Measurements from ENCODE around the gene FNDC3B.

Gene FNDC3B

GRCh38 chr3:172402090-172402489, 362.7 kb downstream of the FNDC3B start:
- H3K36me3 ChIP-seq (ENCODE audit: low read length) = no peaks in the 10 kb centered on the region
- no peaks in the 10 kb centered on the region for H3F3A ChIP-seq (ENCODE audit: insufficient read depth)

DNA sequence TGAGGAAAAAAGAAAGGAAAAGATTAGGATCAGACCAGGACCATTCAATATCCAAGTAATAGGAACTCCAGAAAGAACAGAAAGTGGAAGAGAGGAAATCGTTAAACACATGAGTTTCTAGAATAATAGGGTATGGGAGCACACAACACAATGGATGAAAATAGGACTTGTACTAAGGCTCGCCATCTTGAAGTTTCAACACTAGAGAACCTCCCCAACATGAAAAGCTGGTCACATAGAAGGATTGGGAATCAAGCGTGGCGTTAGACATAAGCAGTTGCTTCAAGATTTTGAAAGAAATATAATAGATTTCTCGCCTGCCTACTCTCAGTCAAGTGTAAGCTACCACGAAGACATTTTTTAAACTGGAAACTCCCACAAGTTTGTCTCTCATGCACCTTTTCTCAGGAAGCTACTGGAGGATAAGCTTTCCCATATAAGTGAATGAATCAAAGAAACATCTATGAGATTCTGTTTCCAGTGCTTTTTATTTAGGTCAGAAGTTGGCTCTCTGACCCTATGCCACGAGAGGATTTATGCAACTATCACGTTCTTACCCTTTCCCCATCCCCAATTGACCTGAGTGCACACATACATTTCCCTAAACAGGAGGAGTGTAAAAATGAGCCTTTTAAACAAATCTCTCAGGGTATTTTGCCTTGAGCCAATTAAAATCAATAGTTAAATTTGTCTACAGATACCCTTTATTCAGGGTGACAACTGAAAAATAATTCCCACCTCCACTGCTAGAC, 363.7 kb downstream of the FNDC3B start:
- Histone ChIP-seq H3K27ac (ENCODE audit: low read depth, low read length) (no peak overlapping the region), H3K9ac (ENCODE audit: low read length) (no peak overlapping the region), H3K9me3 (ENCODE audit: insufficient read depth, low read length) (no peaks in the 10 kb centered on the region), H3K4me2 (ENCODE audit: low read depth, low read length, poor library complexity, severe bottlenecking) (no peak overlapping the region), H3K9me2 (replicated peaks; ENCODE audit: insufficient read depth, low read length) (no peaks in the 10 kb centered on the region), H3K4me3 (ENCODE audit: insufficient read depth, low read length, poor library complexity, severe bottlenecking) (no peak overlapping the region), H4K20me1 (ENCODE audit: low read depth, low read length) (no peaks in the 10 kb centered on the region), H3K36me3 (ENCODE audit: low read length) (no peaks in the 10 kb centered on the region), H3K27me3 (ENCODE audit: low read length) (no peaks in the 10 kb centered on the region), H2AFZ (ENCODE audit: low read depth, low read length, severe bottlenecking) (no peak overlapping the region), H3K79me2 (ENCODE audit: insufficient read depth, low read length) (no peaks in the 10 kb centered on the region), H3F3A (ENCODE audit: insufficient read depth) (no peaks in the 10 kb centered on the region)
- TF ChIP-seq EZH2phosphoT487 (conservative IDR thresholded peaks at IDR 0.05; ENCODE audit: low read length) = no peak
- TF ChIP-seq, protein P1, sequence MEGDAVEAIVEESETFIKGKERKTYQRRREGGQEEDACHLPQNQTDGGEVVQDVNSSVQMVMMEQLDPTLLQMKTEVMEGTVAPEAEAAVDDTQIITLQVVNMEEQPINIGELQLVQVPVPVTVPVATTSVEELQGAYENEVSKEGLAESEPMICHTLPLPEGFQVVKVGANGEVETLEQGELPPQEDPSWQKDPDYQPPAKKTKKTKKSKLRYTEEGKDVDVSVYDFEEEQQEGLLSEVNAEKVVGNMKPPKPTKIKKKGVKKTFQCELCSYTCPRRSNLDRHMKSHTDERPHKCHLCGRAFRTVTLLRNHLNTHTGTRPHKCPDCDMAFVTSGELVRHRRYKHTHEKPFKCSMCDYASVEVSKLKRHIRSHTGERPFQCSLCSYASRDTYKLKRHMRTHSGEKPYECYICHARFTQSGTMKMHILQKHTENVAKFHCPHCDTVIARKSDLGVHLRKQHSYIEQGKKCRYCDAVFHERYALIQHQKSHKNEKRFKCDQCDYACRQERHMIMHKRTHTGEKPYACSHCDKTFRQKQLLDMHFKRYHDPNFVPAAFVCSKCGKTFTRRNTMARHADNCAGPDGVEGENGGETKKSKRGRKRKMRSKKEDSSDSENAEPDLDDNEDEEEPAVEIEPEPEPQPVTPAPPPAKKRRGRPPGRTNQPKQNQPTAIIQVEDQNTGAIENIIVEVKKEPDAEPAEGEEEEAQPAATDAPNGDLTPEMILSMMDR (IDR thresholded peaks at IDR 0.05; ENCODE audit: insufficient read depth, low read length, poor library complexity, severe bottlenecking) = no peak

More at GRCh38 chr3:172402090-172402489, 362.7 kb downstream of the FNDC3B start:
- Histone ChIP-seq H3K4me2 (ENCODE audit: low read depth, low read length, poor library complexity, severe bottlenecking) (no peak overlapping the region), H3K9me2 (replicated peaks; ENCODE audit: insufficient read depth, low read length) (no peaks in the 10 kb centered on the region), H3K9ac (ENCODE audit: low read length) (no peak overlapping the region), H4K20me1 (ENCODE audit: low read depth, low read length) (no peaks in the 10 kb centered on the region), H3K27me3 (ENCODE audit: low read length) (no peaks in the 10 kb centered on the region), H3K27ac (ENCODE audit: low read depth, low read length) (no peak overlapping the region), H2AFZ (ENCODE audit: low read depth, low read length, severe bottlenecking) (no peak overlapping the region), H3K9me3 (ENCODE audit: insufficient read depth, low read length) (no peaks in the 10 kb centered on the region), H3K79me2 (ENCODE audit: insufficient read depth, low read length) (no peaks in the 10 kb centered on the region), H3K4me3 (ENCODE audit: insufficient read depth, low read length, poor library complexity, severe bottlenecking) (no peak overlapping the region)
- TF ChIP-seq EZH2phosphoT487 (conservative IDR thresholded peaks at IDR 0.05; ENCODE audit: low read length) = no peak
- TF ChIP-seq, protein P1 (IDR thresholded peaks at IDR 0.05; ENCODE audit: insufficient read depth, low read length, poor library complexity, severe bottlenecking) = no peak

DNA sequence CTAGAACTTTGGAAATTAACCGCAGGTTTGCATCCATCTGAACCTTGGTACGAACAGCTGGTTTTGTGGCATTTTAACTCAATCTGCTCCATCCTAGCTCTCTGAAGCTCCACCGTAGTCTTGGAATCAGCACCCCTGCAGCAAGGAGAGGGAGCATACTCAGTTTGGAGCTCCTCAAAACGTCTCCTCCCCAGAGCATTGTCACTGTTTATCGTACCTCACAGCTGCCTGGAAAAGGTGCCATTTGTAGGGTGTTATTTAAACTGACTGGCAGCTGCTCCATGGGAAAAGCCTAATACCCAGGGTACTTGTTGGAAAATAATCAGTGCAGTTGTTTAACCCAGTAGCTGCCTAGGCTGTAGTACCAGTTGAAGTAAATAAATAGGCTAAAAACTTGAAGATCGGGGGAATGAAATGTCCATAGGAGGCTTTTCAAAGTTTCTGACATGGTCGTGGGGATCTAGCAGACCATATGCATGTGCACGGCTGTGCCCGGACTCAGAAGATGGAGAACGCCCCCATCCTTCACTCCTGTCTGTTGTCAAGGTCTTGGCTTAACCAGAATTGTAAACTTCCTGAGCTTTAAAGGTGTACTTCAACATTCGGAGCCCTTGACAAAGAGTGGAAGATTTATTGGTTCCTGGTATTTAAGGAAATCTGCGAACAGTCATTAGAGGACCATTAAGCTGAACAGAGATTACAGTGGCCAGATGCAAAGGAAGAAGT, 365.0 kb downstream of the FNDC3B start:
- H3K79me2 ChIP-seq (ENCODE audit: insufficient read depth, low read length) = no peaks in the 10 kb centered on the region
- H3F3A ChIP-seq (ENCODE audit: insufficient read depth) = no peaks in the 10 kb centered on the region
- H3K9ac ChIP-seq (ENCODE audit: low read length) = no peak overlapping the region
- H3K36me3 ChIP-seq (ENCODE audit: low read length) = no peaks in the 10 kb centered on the region
- H3K9me3 ChIP-seq (ENCODE audit: insufficient read depth, low read length) = no peaks in the 10 kb centered on the region
- no peaks in the 10 kb centered on the region for H3K9me2 ChIP-seq (replicated peaks; ENCODE audit: insufficient read depth, low read length)
- H3K27ac ChIP-seq (ENCODE audit: low read depth, low read length) = no peak overlapping the region
- H3K27me3 ChIP-seq (ENCODE audit: low read length) = no peaks in the 10 kb centered on the region
- no peak overlapping the region for H3K4me2 ChIP-seq (ENCODE audit: low read depth, low read length, poor library complexity, severe bottlenecking)
- H4K20me1 ChIP-seq (ENCODE audit: low read depth, low read length) = no peaks in the 10 kb centered on the region
- no peak overlapping the region for H2AFZ ChIP-seq (ENCODE audit: low read depth, low read length, severe bottlenecking)
- H3K4me3 ChIP-seq (ENCODE audit: insufficient read depth, low read length, poor library complexity, severe bottlenecking) = no peak overlapping the region
- TF ChIP-seq, protein P1 (IDR thresholded peaks at IDR 0.05; ENCODE audit: insufficient read depth, low read length, poor library complexity, severe bottlenecking) = no peak
- no peak for TF ChIP-seq EZH2phosphoT487 (conservative IDR thresholded peaks at IDR 0.05; ENCODE audit: low read length)

Measured in SU-DHL-6 (cell line).